CD14-positive monocyte (primary cell): Measurements from ENCODE around the gene CFAP47. TPM values are rescaled to one million over a fixed set of nuclear protein-coding genes. Genes with fewer than 3 reads are reported as not detected.

Experiments used
- DNase-seq, 3 donors: peaks; one replicate each; pipeline ENCODE4 v3.0.0-alpha.2; 2011 to 2022
- H2AFZ ChIP-seq: 2 replicates; pipeline ENCODE4 v1.6.0; 2012; ENCODE audit warnings: mild to moderate bottlenecking, low read depth, low read length, inconsistent platforms; ENCODE audit not compliant: insufficient read depth, poor library complexity, severe bottlenecking
- H3K27ac ChIP-seq, 2 donors: 1 replicate in 1 of 2; 2 replicates in 1 of 2; pipeline ENCODE4 v1.5.1; 2012 to 2013; ENCODE audit warnings: low read length in 2 of 2, control low read depth in 1 of 2, inconsistent platforms in 1 of 2, low read depth in 1 of 2, mild to moderate bottlenecking in 1 of 2
- H3K27me3 ChIP-seq, 2 donors: one replicate each; pipeline versions ENCODE4 v1.6.0 to v1.6.1; 2011 to 2013; ENCODE audit warnings: low read length in 2 of 2; ENCODE audit not compliant: control insufficient read depth in 2 of 2, insufficient read depth in 2 of 2
- H3K36me3 ChIP-seq, 2 donors: replicated peaks in 1 of 2; 1 replicate in 1 of 2; 2 replicates in 1 of 2; pipeline versions ENCODE4 v1.5.1 to v1.6.1; 2012 to 2013; ENCODE audit warnings: low read length in 2 of 2, control low read depth in 1 of 2, inconsistent platforms in 1 of 2, mild to moderate bottlenecking in 1 of 2; ENCODE audit not compliant: insufficient read depth in 2 of 2, control insufficient read depth in 1 of 2
- H3K4me1 ChIP-seq, 2 donors: 1 replicate in 1 of 2; 2 replicates in 1 of 2; pipeline versions ENCODE4 v1.5.1 to v1.6.1; 2012 to 2013; ENCODE audit warnings: low read length in 2 of 2, control low read depth in 1 of 2, inconsistent platforms in 1 of 2, mild to moderate bottlenecking in 1 of 2, moderate library complexity in 1 of 2; ENCODE audit not compliant: insufficient read depth in 2 of 2, control insufficient read depth in 1 of 2
- H3K4me2 ChIP-seq: replicated peaks from 2 replicates; pipeline ENCODE3; 2012; ENCODE audit warnings: low read length, moderate library complexity, mild to moderate bottlenecking; ENCODE audit not compliant: poor library complexity, severe bottlenecking; ENCODE audit errors: extremely low read depth
- H3K4me3 ChIP-seq, 3 experiments: fragments of 200-600 bp in 1 of 3; sonication (generic) in 1 of 3; replicated peaks in 1 of 3; 1 replicate in 2 of 3; 2 replicates in 1 of 3; pipeline ENCODE4 v1.5.1; 2011 to 2013; ENCODE audit warnings: low read length in 3 of 3, mild to moderate bottlenecking in 3 of 3, control low read depth in 2 of 3, low read depth in 2 of 3, inconsistent platforms in 1 of 3, moderate library complexity in 1 of 3
- H3K79me2 ChIP-seq: 2 replicates; pipeline ENCODE4 v1.6.0; 2012; ENCODE audit warnings: mild to moderate bottlenecking, control low read depth, inconsistent platforms, low read length, moderate library complexity; ENCODE audit not compliant: insufficient read depth
- H3K9ac ChIP-seq: 2 replicates; pipeline ENCODE4 v1.6.0; 2017; ENCODE audit warnings: low read length, mild to moderate bottlenecking; ENCODE audit not compliant: insufficient read depth, poor library complexity, severe bottlenecking
- H3K9me3 ChIP-seq, 2 donors: replicated peaks in 1 of 2; 1 replicate in 1 of 2; 2 replicates in 1 of 2; pipeline versions ENCODE4 v1.5.1 to v1.6.1; 2012 to 2013; ENCODE audit warnings: low read length in 2 of 2, control low read depth in 1 of 2; ENCODE audit not compliant: control insufficient read depth in 1 of 2, insufficient read depth in 1 of 2
- H4K20me1 ChIP-seq: 2 replicates; pipeline ENCODE4 v1.6.0; 2012; ENCODE audit warnings: mild to moderate bottlenecking, low read length, control low read depth, moderate library complexity; ENCODE audit not compliant: insufficient read depth
- H3K27ac Mint-ChIP-seq, 7 donors: one replicate each; pipeline ENCODE4 v1.8.0; 2020; ENCODE audit warnings: mild to moderate bottlenecking in 7 of 7, mixed read lengths in 7 of 7, moderate library complexity in 6 of 7, inconsistent platforms in 2 of 7
- H3K27me3 Mint-ChIP-seq, 3 donors: one replicate each; pipeline ENCODE4 v1.8.0; 2021 to 2022; ENCODE audit warnings: low read depth in 3 of 3, mild to moderate bottlenecking in 3 of 3, mixed read lengths in 3 of 3, moderate library complexity in 3 of 3, inconsistent platforms in 1 of 3
- H3K36me3 Mint-ChIP-seq, 2 donors: one replicate each; pipeline ENCODE4 v1.8.0; 2020; ENCODE audit warnings: mixed read lengths in 2 of 2, inconsistent platforms in 1 of 2, mild to moderate bottlenecking in 1 of 2
- H3K4me1 Mint-ChIP-seq: one replicate; pipeline ENCODE4 v1.8.0; 2020; ENCODE audit warnings: mild to moderate bottlenecking, mixed read lengths
- H3K4me3 Mint-ChIP-seq, 2 donors: one replicate each; pipeline ENCODE4 v1.8.0; 2020; ENCODE audit warnings: mild to moderate bottlenecking in 2 of 2, mixed read lengths in 2 of 2, moderate library complexity in 1 of 2
- H3K9me3 Mint-ChIP-seq, 7 donors: one replicate each; pipeline ENCODE4 v1.8.0; 2020 to 2022; ENCODE audit warnings: mixed read lengths in 7 of 7, mild to moderate bottlenecking in 6 of 7, moderate library complexity in 6 of 7, inconsistent platforms in 2 of 7
- CTCF ChIP-seq: fragments of 200-600 bp; IDR thresholded peaks from one replicate; pipeline ENCODE4 v1.8.0; 2022; ENCODE audit warnings: antibody characterized with exemption, mild to moderate bottlenecking
- WGBS: methylation state at CpG from one replicate; pipeline ENCODE4 v1.1.5; 2013; ENCODE audit warnings: missing lambda C conversion rate; ENCODE audit not compliant: insufficient coverage; 5-methylcytosine and 5-hydroxymethylcytosine counted together
- intact Hi-C, 2 donors: fragments of 100-400 bp; cut with micrococcal nuclease; formaldehyde crosslinking; loops; one replicate each; pipeline versions ENCODE4 v1.15.0 to v1.15.1; 2023
- polyA plus RNA-seq, 3 donors: library from polyadenylated mRNA; depleted of rRNA in 1 of 3; unstranded in 2 of 3; stranded (reverse) in 1 of 3; fragments of 300-500 nt in 2 of 3; fragments of >200 nt in 1 of 3; fragmentation: Illumina TruSeq in 2 of 3; gene quantifications; 1 replicate in 2 of 3; 2 replicates in 1 of 3; pipeline ENCODE4 v1.2.3, GENCODE V29; 2012 to 2021

Gene CFAP47
- polyA plus RNA-seq, 3 donors: not detected

- Histone ChIP-seq H3K4me1 (no peaks in the 10 kb centered on the region), H3K79me2 (no peaks in the 10 kb centered on the region), H3K36me3 (no peaks in the 10 kb centered on the region), H3K27me3 (no peaks in the 10 kb centered on the region), H3K4me2 (no peak overlapping the region), H3K9me3 (peaks cover 0 to 6% of the 10 kb centered on the region in 2 donors), H4K20me1 (no peaks in the 10 kb centered on the region), H3K4me3 (no peak overlapping the region), H3K27ac (no peak overlapping the region), H2AFZ (no peak overlapping the region), H3K9ac (no peak overlapping the region)
- intact Hi-C loops: no loop called here
- no peak for TF ChIP-seq CTCF
- no peaks in the 10 kb centered on the region for H3K36me3 Mint-ChIP-seq
- H3K27ac Mint-ChIP-seq: no peak overlapping the region
- no peaks in the 10 kb centered on the region for H3K27me3 Mint-ChIP-seq
- H3K4me1 Mint-ChIP-seq: no peaks in the 10 kb centered on the region
- DNase-seq: no peak
- H3K4me3 Mint-ChIP-seq: no peak overlapping the region
- WGBS: no CpG with 5 or more reads among the region's 2 CpGs
- H3K9me3 Mint-ChIP-seq: peaks cover 0 to 4% (median 1%) of the 10 kb centered on the region in 7 donors
These were observed 494.5 kb downstream of the CFAP47 start for GRCh38 chrX:36414056-36414455.

GRCh38 chrX:36422368-36422767 is 502.8 kb downstream of the CFAP47 start:
- peaks cover 0 to 6% of the 10 kb centered on the region in 2 donors for H3K9me3 ChIP-seq
- no peak for TF ChIP-seq CTCF
- H3K9ac ChIP-seq: no peak overlapping the region
- no peak overlapping the region for H3K27ac Mint-ChIP-seq
- H3K36me3 Mint-ChIP-seq: no peaks in the 10 kb centered on the region
- no peak overlapping the region for H2AFZ ChIP-seq
- H3K9me3 Mint-ChIP-seq: peaks cover 0 to 3% (median 2%) of the 10 kb centered on the region in 7 donors
- H3K4me3 ChIP-seq: no peak overlapping the region
- H3K36me3 ChIP-seq: no peaks in the 10 kb centered on the region
- no peaks in the 10 kb centered on the region for H4K20me1 ChIP-seq
- H3K4me1 Mint-ChIP-seq: no peaks in the 10 kb centered on the region
- H3K79me2 ChIP-seq: no peaks in the 10 kb centered on the region
- no peak overlapping the region for H3K4me3 Mint-ChIP-seq
- WGBS: no CpG with 5 or more reads among the region's 1 CpG
- DNase-seq: no peak
- H3K27ac ChIP-seq: no peak overlapping the region
- no peak overlapping the region for H3K4me2 ChIP-seq
- no peaks in the 10 kb centered on the region for H3K4me1 ChIP-seq
- H3K27me3 Mint-ChIP-seq: peaks cover 0 to 2% (median 0%) of the 10 kb centered on the region in 3 donors
- no peaks in the 10 kb centered on the region for H3K27me3 ChIP-seq
- intact Hi-C loops: no loop called here
